ENCODE measurements around the gene DNAJB8.

DNAJB8 gene

GRCh38 chr3:128442949-128443348, 23.7 kb downstream of the DNAJB8 start:
- DNase-seq: no peak

- DNase-seq: no peak
These were observed 24.6 kb downstream of the DNAJB8 start for GRCh38 chr3:128442070-128442469.

GRCh38 chr3:128439226-128439625, 27.5 kb downstream of the DNAJB8 start:
- no peak for DNase-seq

- DNase-seq: no peak
These were observed 28.1 kb downstream of the DNAJB8 start for GRCh38 chr3:128438488-128439072.

GRCh38 chr3:128436214-128436613, 30.5 kb downstream of the DNAJB8 start:
- no peak for DNase-seq

- no peak for DNase-seq
These were observed 31.1 kb downstream of the DNAJB8 start for GRCh38 chr3:128435561-128435960.

- no peak for DNase-seq
These were observed 31.6 kb downstream of the DNAJB8 start for GRCh38 chr3:128435058-128435457.

- no peak for DNase-seq
These were observed 32.2 kb downstream of the DNAJB8 start for GRCh38 chr3:128434524-128434923.

GRCh38 chr3:128433837-128434165, 32.9 kb downstream of the DNAJB8 start:
- no peak for DNase-seq

- no peak for DNase-seq
These were observed 33.5 kb downstream of the DNAJB8 start for GRCh38 chr3:128432971-128433836.

GRCh38 chr3:128432301-128432970, 34.3 kb downstream of the DNAJB8 start:
- no peak for DNase-seq

GRCh38 chr3:128431803-128432300, 34.8 kb downstream of the DNAJB8 start:
- DNase-seq: no peak

GRCh38 chr3:128430731-128431130, 36.0 kb downstream of the DNAJB8 start:
- no peak for DNase-seq

- DNase-seq: no peak
These were observed 36.4 kb downstream of the DNAJB8 start for GRCh38 chr3:128430301-128430700.

GRCh38 chr3:128429751-128430150, 36.9 kb downstream of the DNAJB8 start:
- no peak for DNase-seq

GRCh38 chr3:128429275-128429674, 37.4 kb downstream of the DNAJB8 start:
- no peak for DNase-seq

- DNase-seq: no peak
These were observed 38.5 kb downstream of the DNAJB8 start for GRCh38 chr3:128427872-128428822.

GRCh38 chr3:128427175-128427857, 39.4 kb downstream of the DNAJB8 start:
- no peak for DNase-seq

GRCh38 chr3:128426128-128426921, 40.4 kb downstream of the DNAJB8 start:
- peak; percentile 37 for DNase-seq

GRCh38 chr3:128425846-128426127, 40.9 kb downstream of the DNAJB8 start:
- DNase-seq: no peak

- DNase-seq: no peak
These were observed 41.4 kb downstream of the DNAJB8 start for GRCh38 chr3:128425142-128425845.

Data from GDM1 (cell line).